Measurements from ENCODE around the gene CCR5.

DNA sequence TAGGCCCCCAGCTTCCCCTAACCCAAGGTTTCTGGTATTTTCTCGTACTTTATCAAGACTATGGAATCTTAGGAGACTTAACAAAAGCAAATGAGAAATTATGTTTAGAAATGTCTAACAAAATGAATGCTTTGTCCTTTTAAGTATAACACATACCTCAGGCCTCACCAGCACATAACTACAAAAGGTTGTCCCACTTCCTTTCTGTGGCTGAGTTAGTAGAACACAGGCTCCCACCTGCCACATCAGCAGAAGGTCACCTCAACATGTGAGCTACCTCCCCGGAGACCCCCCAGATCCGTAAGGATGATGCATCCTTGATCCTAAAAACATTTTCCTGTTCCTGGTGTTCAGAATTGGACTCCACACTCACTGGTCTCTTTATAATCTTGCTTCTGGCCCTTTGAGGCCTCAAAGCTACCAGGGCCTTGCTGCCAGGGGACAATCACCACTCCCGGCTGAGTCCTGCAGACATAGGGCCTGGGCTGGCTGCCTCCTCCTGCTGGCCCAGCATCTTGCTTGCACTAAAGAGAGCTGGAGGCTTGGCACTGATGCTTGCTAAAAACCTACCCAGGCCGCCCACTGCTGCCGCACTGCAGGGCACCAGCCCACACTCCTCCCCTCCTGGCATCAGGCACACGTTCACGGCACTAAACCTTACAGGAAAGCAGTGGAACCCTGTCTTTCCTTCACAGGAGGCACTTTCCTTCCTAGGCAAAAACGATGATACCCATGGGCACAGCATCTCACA is 39.2 kb downstream of the CCR5 start:
- no peak for TF ChIP-seq POLR2AphosphoS5 (IDR thresholded peaks at IDR 0.05; ENCODE audit: low read depth, low read length)
- no peak for TF ChIP-seq TAF1 (IDR thresholded peaks at IDR 0.05; ENCODE audit: borderline replicate concordance, insufficient read depth, low read length)
